ENCODE results near the gene GP1BA.

Gene GP1BA

GRCh38 chr17:4931963-4932362 is at the start of gene GP1BA:
GP1BA (plus strand) TSS chr17:4932277; CDS start chr17:4932605, 328 bp downstream.
- Histone ChIP-seq H3K27me3 (replicated peaks; ENCODE audit: control insufficient read depth, insufficient read depth, low read length) (no peaks in the 10 kb centered on the region), H3K36me3 (ENCODE audit: control insufficient read depth, insufficient read depth, low read length, severe bottlenecking) (peaks cover 13% of the 10 kb centered on the region), H3K4me3 (ENCODE audit: low read length) (no peak within 1 kb of the TSS), H3K9me3 (ENCODE audit: control insufficient read depth, low read length) (no peaks in the 10 kb centered on the region), H3K9ac (ENCODE audit: low read length) (no peak within 1 kb of the TSS), H3K4me1 (ENCODE audit: control insufficient read depth, insufficient read depth, low read length) (peaks cover 8% of the 10 kb centered on the region)
- no peak for DNase-seq (ENCODE audit: low read depth)

DNA sequence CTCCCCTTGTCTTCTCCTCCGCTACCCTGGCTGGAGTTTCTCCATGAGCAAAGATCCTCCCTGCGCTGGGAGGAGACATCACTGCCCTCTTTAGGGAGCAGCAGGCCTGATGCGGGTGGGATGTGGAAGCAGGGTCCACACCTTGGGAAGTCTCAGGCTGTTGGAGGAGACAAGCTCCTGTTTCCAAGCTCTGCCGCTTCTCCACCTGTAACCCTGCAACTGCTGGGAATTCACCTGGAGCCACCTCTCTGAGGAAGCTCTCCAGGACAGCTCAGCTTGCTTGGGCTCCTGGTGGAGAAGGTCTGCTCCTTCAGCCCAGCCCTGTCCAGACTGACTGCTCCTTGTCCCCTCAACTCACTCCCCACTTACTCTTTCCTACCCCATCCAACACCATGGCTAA is 47.6 kb upstream of the GP1BA start:
- peaks cover 55% of the 10 kb centered on the region for H3K36me3 ChIP-seq (ENCODE audit: control insufficient read depth, insufficient read depth, low read length, severe bottlenecking)
- no peak for DNase-seq (ENCODE audit: low read depth)
- H3K9me3 ChIP-seq (ENCODE audit: control insufficient read depth, low read length), result no peaks in the 10 kb centered on the region
- H3K4me1 ChIP-seq (ENCODE audit: control insufficient read depth, insufficient read depth, low read length), result peaks cover 7% of the 10 kb centered on the region
- H3K27me3 ChIP-seq (replicated peaks; ENCODE audit: control insufficient read depth, insufficient read depth, low read length), result no peaks in the 10 kb centered on the region
- H3K4me3 ChIP-seq (ENCODE audit: low read length), result no peak overlapping the region
- H3K9ac ChIP-seq (ENCODE audit: low read length), result no peak overlapping the region

GRCh38 chr17:4886830-4887229 is 45.2 kb upstream of the GP1BA start:
- no peak for DNase-seq (ENCODE audit: low read depth)
- Histone ChIP-seq H3K4me1 (ENCODE audit: control insufficient read depth, insufficient read depth, low read length) (peaks cover 1% of the 10 kb centered on the region), H3K4me3 (ENCODE audit: low read length) (no peak overlapping the region), H3K27me3 (replicated peaks; ENCODE audit: control insufficient read depth, insufficient read depth, low read length) (no peaks in the 10 kb centered on the region), H3K36me3 (ENCODE audit: control insufficient read depth, insufficient read depth, low read length, severe bottlenecking) (peaks cover 60% of the 10 kb centered on the region), H3K9me3 (ENCODE audit: control insufficient read depth, low read length) (no peaks in the 10 kb centered on the region), H3K9ac (ENCODE audit: low read length) (no peak overlapping the region)

- no peak for DNase-seq (ENCODE audit: low read depth)
- Histone ChIP-seq H3K4me1 (ENCODE audit: control insufficient read depth, insufficient read depth, low read length) (no peaks in the 10 kb centered on the region), H3K36me3 (ENCODE audit: control insufficient read depth, insufficient read depth, low read length, severe bottlenecking) (peaks cover 66% of the 10 kb centered on the region), H3K9ac (ENCODE audit: low read length) (no peak overlapping the region), H3K9me3 (ENCODE audit: control insufficient read depth, low read length) (no peaks in the 10 kb centered on the region), H3K27me3 (replicated peaks; ENCODE audit: control insufficient read depth, insufficient read depth, low read length) (no peaks in the 10 kb centered on the region), H3K4me3 (ENCODE audit: low read length) (no peak overlapping the region)
Measured at GRCh38 chr17:4887581-4887980, 44.5 kb upstream of the GP1BA start.

DNA sequence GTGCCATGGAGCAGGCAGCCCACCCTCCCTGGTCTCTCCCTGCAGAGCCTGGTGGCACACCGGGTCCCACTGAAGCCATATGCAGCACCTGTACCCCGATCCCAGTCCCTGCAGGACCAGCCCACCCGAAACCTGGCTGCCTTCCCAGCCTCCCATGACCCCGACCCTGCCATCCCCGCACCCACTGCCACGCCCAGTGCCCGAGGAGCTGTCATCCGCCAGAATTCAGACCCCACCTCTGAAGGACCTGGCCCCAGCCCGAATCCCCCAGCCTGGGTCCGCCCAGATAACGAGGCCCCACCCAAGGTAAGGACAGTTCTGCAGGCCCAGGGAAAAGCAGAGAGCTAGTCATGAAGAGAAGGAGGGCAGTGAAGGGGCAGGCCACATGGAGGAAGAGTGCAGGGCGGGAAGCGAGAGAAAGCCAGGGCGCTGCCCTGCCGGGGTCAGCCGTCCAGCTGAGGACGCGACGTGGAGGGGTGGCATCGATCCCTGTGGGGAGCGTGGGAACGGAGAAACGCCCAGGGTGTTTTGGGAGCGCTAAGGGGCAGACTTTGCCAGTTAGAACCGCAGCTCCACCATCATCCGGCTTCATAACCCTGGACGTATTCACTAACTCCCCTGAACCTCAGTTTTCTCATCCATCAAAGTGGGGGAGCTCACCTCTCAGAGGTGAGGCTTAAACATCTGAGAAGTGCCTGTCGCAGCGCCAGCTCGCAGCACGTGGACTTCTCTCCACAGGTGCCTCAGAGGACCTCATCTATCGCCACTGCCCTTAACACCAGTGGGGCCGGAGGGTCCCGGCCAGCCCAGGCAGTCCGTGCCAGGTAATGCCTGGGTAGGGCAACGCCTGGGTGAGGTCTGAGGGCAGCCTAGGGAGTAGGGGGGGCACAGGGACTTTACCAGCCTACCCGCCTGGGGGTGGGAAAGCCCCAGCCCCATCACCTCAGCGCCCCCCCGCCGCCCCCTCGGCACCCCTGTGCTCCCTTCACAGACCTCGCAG is 40.4 kb upstream of the GP1BA start:
- H3K9ac ChIP-seq (ENCODE audit: low read length), result no peak overlapping the region
- H3K27me3 ChIP-seq (replicated peaks; ENCODE audit: control insufficient read depth, insufficient read depth, low read length), result no peaks in the 10 kb centered on the region
- no peaks in the 10 kb centered on the region for H3K4me1 ChIP-seq (ENCODE audit: control insufficient read depth, insufficient read depth, low read length)
- H3K36me3 ChIP-seq (ENCODE audit: control insufficient read depth, insufficient read depth, low read length, severe bottlenecking), result peaks cover 81% of the 10 kb centered on the region
- H3K4me3 ChIP-seq (ENCODE audit: low read length), result no peak overlapping the region
- no peak for DNase-seq (ENCODE audit: low read depth)
- H3K9me3 ChIP-seq (ENCODE audit: control insufficient read depth, low read length), result no peaks in the 10 kb centered on the region

DNA sequence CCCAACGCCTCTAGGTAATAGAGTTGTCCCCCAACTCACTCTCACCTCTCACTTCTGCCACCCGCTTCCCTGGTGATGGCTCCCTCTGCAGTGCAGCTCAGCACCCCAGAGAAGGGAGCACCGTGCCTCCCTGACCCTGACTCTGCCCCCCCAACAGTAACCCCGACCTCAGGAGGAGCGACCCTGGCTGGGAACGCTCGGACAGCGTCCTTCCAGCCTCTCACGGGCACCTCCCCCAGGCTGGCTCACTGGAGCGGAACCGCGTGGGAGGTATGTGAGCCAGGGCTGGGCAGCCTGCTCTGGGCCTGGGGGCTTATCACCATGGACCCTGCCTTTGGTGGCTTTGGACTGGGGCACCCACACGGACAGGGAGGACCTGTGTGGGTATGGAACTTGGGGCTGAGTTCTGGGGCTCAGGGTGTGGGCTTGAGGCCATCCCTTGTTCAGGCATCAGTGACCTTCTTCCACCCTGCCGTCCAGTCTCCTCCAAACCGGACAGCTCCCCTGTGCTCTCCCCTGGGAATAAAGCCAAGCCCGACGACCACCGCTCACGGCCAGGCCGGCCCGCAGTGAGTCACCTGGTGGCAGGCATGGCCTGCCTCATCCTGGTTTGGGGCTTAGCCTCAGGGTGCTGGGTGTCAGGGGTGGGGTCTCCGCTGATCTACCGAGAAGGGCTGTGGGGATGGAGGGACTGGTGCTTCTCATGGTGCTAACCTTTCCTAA is 39.4 kb upstream of the GP1BA start:
- Histone ChIP-seq H3K27me3 (replicated peaks; ENCODE audit: control insufficient read depth, insufficient read depth, low read length) (no peaks in the 10 kb centered on the region), H3K9ac (ENCODE audit: low read length) (no peak overlapping the region), H3K4me1 (ENCODE audit: control insufficient read depth, insufficient read depth, low read length) (no peaks in the 10 kb centered on the region), H3K9me3 (ENCODE audit: control insufficient read depth, low read length) (no peaks in the 10 kb centered on the region), H3K36me3 (ENCODE audit: control insufficient read depth, insufficient read depth, low read length, severe bottlenecking) (peaks cover 72% of the 10 kb centered on the region), H3K4me3 (ENCODE audit: low read length) (no peak overlapping the region)
- no peak for DNase-seq (ENCODE audit: low read depth)

- H3K27me3 ChIP-seq (replicated peaks; ENCODE audit: control insufficient read depth, insufficient read depth, low read length), result no peaks in the 10 kb centered on the region
- H3K36me3 ChIP-seq (ENCODE audit: control insufficient read depth, insufficient read depth, low read length, severe bottlenecking), result peaks cover 68% of the 10 kb centered on the region
- H3K9ac ChIP-seq (ENCODE audit: low read length), result no peak overlapping the region
- H3K9me3 ChIP-seq (ENCODE audit: control insufficient read depth, low read length), result no peaks in the 10 kb centered on the region
- DNase-seq (ENCODE audit: low read depth), result no peak
- H3K4me3 ChIP-seq (ENCODE audit: low read length), result no peak overlapping the region
- H3K4me1 ChIP-seq (ENCODE audit: control insufficient read depth, insufficient read depth, low read length), result no peaks in the 10 kb centered on the region
Measured at GRCh38 chr17:4893272-4893671, 38.8 kb upstream of the GP1BA start.

- Histone ChIP-seq H3K4me3 (ENCODE audit: low read length) (no peak overlapping the region), H3K27me3 (replicated peaks; ENCODE audit: control insufficient read depth, insufficient read depth, low read length) (no peaks in the 10 kb centered on the region), H3K36me3 (ENCODE audit: control insufficient read depth, insufficient read depth, low read length, severe bottlenecking) (peaks cover 65% of the 10 kb centered on the region), H3K9ac (ENCODE audit: low read length) (no peak overlapping the region), H3K4me1 (ENCODE audit: control insufficient read depth, insufficient read depth, low read length) (no peaks in the 10 kb centered on the region), H3K9me3 (ENCODE audit: control insufficient read depth, low read length) (no peaks in the 10 kb centered on the region)
- no peak for DNase-seq (ENCODE audit: low read depth)
Measured at GRCh38 chr17:4893721-4894560, 38.1 kb upstream of the GP1BA start.

DNA sequence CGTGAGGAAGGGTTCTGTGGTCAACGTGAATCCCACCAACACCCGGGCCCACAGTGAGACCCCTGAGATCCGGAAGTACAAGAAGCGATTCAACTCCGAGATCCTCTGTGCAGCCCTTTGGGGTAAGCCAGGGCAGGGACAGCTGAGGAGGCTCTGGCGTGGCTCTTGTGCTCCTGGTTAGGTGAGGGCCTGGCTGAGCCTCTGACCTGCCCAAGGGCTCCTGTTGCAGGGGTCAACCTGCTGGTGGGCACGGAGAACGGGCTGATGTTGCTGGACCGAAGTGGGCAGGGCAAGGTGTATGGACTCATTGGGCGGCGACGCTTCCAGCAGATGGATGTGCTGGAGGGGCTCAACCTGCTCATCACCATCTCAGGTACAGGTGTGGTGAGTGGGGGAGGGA is 37.0 kb upstream of the GP1BA start:
- no peaks in the 10 kb centered on the region for H3K9me3 ChIP-seq (ENCODE audit: control insufficient read depth, low read length)
- peaks cover 6% of the 10 kb centered on the region for H3K4me1 ChIP-seq (ENCODE audit: control insufficient read depth, insufficient read depth, low read length)
- H3K36me3 ChIP-seq (ENCODE audit: control insufficient read depth, insufficient read depth, low read length, severe bottlenecking), result peaks cover 64% of the 10 kb centered on the region
- no peak for DNase-seq (ENCODE audit: low read depth)
- no peak overlapping the region for H3K4me3 ChIP-seq (ENCODE audit: low read length)
- no peaks in the 10 kb centered on the region for H3K27me3 ChIP-seq (replicated peaks; ENCODE audit: control insufficient read depth, insufficient read depth, low read length)
- H3K9ac ChIP-seq (ENCODE audit: low read length), result no peak overlapping the region

DNA sequence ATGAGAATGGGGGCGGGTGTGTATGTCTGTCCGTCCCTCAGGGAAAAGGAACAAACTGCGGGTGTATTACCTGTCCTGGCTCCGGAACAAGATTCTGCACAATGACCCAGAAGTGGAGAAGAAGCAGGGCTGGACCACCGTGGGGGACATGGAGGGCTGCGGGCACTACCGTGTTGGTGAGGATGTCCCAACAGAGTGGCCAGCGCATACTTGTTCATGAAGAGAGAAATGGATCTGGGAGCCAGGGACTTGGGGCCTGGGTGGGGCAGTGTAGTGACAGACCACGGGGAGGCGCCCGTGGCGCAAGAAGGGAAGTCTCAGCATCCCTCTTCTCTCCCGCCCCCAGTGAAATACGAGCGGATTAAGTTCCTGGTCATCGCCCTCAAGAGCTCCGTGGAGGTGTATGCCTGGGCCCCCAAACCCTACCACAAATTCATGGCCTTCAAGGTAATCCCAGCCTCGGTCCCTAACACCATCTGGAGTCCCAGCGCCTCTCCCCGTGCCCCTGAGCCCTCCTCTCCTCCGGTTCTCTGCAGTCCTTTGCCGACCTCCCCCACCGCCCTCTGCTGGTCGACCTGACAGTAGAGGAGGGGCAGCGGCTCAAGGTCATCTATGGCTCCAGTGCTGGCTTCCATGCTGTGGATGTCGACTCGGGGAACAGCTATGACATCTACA is 36.3 kb upstream of the GP1BA start:
- H3K27me3 ChIP-seq (replicated peaks; ENCODE audit: control insufficient read depth, insufficient read depth, low read length), result no peaks in the 10 kb centered on the region
- peaks cover 57% of the 10 kb centered on the region for H3K36me3 ChIP-seq (ENCODE audit: control insufficient read depth, insufficient read depth, low read length, severe bottlenecking)
- H3K9ac ChIP-seq (ENCODE audit: low read length), result no peak overlapping the region
- H3K4me3 ChIP-seq (ENCODE audit: low read length), result no peak overlapping the region
- DNase-seq (ENCODE audit: low read depth), result no peak
- peaks cover 6% of the 10 kb centered on the region for H3K4me1 ChIP-seq (ENCODE audit: control insufficient read depth, insufficient read depth, low read length)
- H3K9me3 ChIP-seq (ENCODE audit: control insufficient read depth, low read length), result no peaks in the 10 kb centered on the region
